Osteocyte (in vitro differentiated cells): ENCODE results near the gene NEAT1. TPM values are rescaled to one million over a fixed set of nuclear protein-coding genes. Genes with fewer than 3 reads are reported as not detected.
A peak's percentile ranks its signal among the peaks of the same experiment; 100 is the strongest.

ENCODE experiments used
- DNase-seq: peaks from one replicate; pipeline ENCODE4 v3.0.0; 2021; ENCODE audit warnings: mixed read lengths; ENCODE audit not compliant: unreplicated experiment; ENCODE audit errors: extremely low spot score
- H3K27ac Mint-ChIP-seq: one replicate; pipeline ENCODE4 v1.8.0; 2021; ENCODE audit warnings: mild to moderate bottlenecking, mixed read lengths; ENCODE audit not compliant: unreplicated experiment
- H3K27me3 Mint-ChIP-seq: one replicate; pipeline ENCODE4 v1.8.0; 2021; ENCODE audit warnings: mixed read lengths; ENCODE audit not compliant: unreplicated experiment
- H3K36me3 Mint-ChIP-seq: one replicate; pipeline ENCODE4 v1.8.0; 2021; ENCODE audit warnings: mixed read lengths; ENCODE audit not compliant: unreplicated experiment
- H3K4me1 Mint-ChIP-seq: one replicate; pipeline ENCODE4 v1.8.0; 2021; ENCODE audit warnings: mixed read lengths; ENCODE audit not compliant: unreplicated experiment
- H3K4me3 Mint-ChIP-seq: one replicate; pipeline ENCODE4 v1.8.0; 2021; ENCODE audit warnings: mild to moderate bottlenecking, moderate library complexity, mixed read lengths; ENCODE audit not compliant: unreplicated experiment
- H3K9me3 Mint-ChIP-seq: one replicate; pipeline ENCODE4 v1.8.0; 2021; ENCODE audit warnings: mixed read lengths; ENCODE audit not compliant: unreplicated experiment
- total RNA-seq: library from RNA; stranded (reverse); gene quantifications from 2 replicates; pipeline ENCODE4 v1.2.1, GENCODE V29; 2021
- TF ChIP-seq, protein P1 (sequence below): fragments of 200-600 bp; sonication (generic); IDR thresholded peaks from 2 replicates; pipeline ENCODE4 v1.5.0; 2021; ENCODE audit warnings: antibody characterized with exemption, mild to moderate bottlenecking, moderate library complexity

The NEAT1 gene
- total RNA-seq, 1 donor from 2014 or later = 534 TPM

DNA sequence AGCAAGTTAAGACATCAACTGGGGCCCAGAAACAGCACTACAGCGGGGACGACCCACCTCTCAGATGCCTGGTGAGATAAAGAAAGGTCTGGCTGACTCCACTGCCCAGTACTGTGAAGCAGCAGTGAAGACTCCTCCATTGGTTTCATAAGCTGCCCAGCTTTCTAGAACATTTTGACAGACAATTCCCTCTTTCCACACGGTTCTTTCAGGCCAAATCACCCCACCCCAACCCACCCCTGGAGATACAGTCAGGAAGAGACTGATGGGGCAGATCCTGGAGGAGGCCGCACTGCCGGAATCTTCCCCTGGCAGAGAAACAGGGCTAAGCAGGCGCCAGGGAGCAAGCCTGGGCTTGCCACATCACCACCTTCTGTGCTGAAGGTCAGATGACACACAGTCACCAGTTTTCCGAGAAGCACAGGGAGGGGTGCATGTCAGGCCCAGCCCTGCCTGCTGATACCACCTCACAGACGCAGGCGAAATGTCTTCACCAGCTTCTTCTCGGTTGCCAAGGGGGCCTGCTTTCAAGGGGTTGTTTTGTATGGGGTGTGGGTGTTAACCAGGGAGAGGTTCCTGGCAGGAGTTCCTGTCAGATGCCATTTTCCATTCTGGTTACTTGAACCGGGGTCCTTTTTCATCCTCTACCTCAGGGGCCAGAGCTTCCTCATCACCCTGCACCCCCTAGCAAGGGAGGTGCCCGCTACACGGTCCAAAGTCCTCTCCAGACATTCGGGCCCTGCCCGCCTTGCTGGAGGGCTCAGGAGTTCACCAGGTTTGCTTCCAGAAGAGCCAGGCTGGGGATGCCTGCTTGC is 1.4 kb upstream of the NEAT1 start:
- Mint-ChIP-seq H3K36me3 (peaks cover 25% of the 10 kb centered on the region), H3K9me3 (no peaks in the 10 kb centered on the region), H3K4me3 (peak overlapping the region; percentile 98)

DNA sequence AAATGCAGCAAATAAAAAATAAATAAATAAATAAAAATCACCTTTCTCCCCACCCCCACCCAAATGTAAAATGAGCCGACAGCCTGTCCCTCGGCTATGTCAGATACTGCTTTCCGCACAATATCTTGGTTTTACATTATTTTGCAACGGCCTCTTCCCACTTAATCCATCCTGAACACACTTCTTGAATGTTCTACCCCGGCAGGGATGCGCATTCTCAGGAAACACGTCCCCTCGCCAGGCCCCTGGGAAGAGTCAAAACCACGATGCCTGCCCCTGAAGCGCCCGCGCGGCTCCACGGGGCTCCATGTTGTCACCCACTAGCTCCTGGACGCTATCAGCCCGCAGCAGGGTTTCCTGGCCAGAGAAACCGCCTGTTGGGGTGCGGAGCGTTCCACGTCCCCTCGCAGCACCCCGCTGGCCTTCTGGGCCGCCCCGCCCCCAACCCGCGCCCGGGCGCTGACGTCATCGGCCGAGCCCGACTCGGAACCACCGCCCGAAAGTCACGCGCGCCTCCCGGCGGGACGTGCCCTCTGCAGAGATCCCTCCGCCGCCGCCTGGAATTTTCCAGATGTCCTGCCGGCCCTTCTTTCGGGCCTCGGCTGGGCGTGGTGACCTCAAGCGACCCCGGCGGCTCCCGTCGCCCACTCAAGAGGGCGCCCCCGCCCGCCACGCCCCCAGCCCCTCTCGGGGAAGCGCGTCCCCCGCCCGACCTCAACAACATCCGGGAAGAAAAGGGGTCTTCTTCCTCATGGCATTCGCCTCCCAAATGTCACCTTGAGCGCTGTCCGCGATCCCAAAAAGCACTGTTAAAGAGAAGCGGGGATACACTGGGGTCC is 585 bp upstream of the NEAT1 start:
- no peaks in the 10 kb centered on the region for H3K9me3 Mint-ChIP-seq
- peaks cover 82% of the 10 kb centered on the region for H3K4me1 Mint-ChIP-seq
- peaks cover 33% of the 10 kb centered on the region for H3K36me3 Mint-ChIP-seq
- peak; percentile 98 for DNase-seq
- H3K4me3 Mint-ChIP-seq = peak overlapping the region; percentile 98
- H3K27me3 Mint-ChIP-seq = no peaks in the 10 kb centered on the region
- peak overlapping the region; percentile 99 for H3K27ac Mint-ChIP-seq
- TF ChIP-seq, protein P1, sequence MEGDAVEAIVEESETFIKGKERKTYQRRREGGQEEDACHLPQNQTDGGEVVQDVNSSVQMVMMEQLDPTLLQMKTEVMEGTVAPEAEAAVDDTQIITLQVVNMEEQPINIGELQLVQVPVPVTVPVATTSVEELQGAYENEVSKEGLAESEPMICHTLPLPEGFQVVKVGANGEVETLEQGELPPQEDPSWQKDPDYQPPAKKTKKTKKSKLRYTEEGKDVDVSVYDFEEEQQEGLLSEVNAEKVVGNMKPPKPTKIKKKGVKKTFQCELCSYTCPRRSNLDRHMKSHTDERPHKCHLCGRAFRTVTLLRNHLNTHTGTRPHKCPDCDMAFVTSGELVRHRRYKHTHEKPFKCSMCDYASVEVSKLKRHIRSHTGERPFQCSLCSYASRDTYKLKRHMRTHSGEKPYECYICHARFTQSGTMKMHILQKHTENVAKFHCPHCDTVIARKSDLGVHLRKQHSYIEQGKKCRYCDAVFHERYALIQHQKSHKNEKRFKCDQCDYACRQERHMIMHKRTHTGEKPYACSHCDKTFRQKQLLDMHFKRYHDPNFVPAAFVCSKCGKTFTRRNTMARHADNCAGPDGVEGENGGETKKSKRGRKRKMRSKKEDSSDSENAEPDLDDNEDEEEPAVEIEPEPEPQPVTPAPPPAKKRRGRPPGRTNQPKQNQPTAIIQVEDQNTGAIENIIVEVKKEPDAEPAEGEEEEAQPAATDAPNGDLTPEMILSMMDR = no peak

More for the DNA sequence above, 1.4 kb upstream of the NEAT1 start:
- peaks cover 82% of the 10 kb centered on the region for H3K4me1 Mint-ChIP-seq
- H3K27me3 Mint-ChIP-seq = no peaks in the 10 kb centered on the region
- DNase-seq = peak; percentile 94
- H3K27ac Mint-ChIP-seq = peak overlapping the region; percentile 99
- TF ChIP-seq, protein P1 = no peak

DNA sequence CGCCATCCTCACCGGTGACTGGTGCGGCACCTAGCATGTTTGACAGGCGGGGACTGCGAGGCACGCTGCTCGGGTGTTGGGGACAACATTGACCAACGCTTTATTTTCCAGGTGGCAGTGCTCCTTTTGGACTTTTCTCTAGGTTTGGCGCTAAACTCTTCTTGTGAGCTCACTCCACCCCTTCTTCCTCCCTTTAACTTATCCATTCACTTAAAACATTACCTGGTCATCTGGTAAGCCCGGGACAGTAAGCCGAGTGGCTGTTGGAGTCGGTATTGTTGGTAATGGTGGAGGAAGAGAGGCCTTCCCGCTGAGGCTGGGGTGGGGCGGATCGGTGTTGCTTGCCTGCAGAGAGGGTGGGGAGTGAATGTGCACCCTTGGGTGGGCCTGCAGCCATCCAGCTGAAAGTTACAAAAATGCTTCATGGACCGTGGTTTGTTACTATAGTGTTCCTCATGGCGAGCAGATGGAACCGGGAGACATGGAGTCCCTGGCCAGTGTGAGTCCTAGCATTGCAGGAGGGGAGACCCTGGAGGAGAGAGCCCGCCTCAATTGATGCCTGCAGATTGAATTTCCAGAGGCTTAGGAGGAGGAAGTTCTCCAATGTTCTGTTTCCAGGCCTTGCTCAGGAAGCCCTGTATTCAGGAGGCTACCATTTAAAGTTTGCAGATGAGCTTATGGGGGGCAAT is 1.1 kb downstream of the NEAT1 start:
- Mint-ChIP-seq H3K4me3 (peak overlapping the region; percentile 98), H3K36me3 (peaks cover 46% of the 10 kb centered on the region), H3K9me3 (no peaks in the 10 kb centered on the region), H3K27me3 (no peaks in the 10 kb centered on the region), H3K27ac (peak overlapping the region; percentile 99), H3K4me1 (peaks cover 80% of the 10 kb centered on the region)
- peak; percentile 74 for DNase-seq
- TF ChIP-seq, protein P1 = no peak

DNA sequence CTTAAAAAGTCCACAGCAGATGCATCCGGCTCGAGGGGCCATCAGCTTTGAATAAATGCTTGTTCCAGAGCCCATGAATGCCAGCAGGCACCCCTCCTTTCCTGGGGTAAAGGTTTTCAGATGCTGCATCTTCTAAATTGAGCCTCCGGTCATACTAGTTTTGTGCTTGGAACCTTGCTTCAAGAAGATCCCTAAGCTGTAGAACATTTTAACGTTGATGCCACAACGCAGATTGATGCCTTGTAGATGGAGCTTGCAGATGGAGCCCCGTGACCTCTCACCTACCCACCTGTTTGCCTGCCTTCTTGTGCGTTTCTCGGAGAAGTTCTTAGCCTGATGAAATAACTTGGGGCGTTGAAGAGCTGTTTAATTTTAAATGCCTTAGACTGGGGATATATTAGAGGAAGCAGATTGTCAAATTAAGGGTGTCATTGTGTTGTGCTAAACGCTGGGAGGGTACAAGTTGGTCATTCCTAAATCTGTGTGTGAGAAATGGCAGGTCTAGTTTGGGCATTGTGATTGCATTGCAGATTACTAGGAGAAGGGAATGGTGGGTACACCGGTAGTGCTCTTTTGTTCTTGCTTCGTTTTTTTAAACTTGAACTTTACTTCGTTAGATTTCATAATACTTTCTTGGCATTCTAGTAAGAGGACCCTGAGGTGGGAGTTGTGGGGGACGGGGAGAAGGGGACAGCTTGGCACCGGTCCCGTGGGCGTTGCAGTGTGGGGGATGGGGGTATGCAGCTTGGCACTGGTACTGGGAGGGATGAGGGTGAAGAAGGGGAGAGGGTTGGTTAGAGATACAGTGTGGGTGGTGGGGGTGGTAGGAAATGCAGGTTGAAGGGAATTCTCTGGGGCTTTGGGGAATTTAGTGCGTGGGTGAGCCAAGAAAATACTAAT is 1.9 kb downstream of the NEAT1 start:
- Mint-ChIP-seq H3K36me3 (peaks cover 49% of the 10 kb centered on the region), H3K27ac (peak overlapping the region; percentile 99), H3K4me1 (peaks cover 80% of the 10 kb centered on the region), H3K9me3 (no peaks in the 10 kb centered on the region), H3K27me3 (no peaks in the 10 kb centered on the region), H3K4me3 (peak overlapping the region; percentile 98)
- TF ChIP-seq, protein P1 = no peak
- peak; percentile 84 for DNase-seq
